ENCODE data around the gene ARID3C.

DNA sequence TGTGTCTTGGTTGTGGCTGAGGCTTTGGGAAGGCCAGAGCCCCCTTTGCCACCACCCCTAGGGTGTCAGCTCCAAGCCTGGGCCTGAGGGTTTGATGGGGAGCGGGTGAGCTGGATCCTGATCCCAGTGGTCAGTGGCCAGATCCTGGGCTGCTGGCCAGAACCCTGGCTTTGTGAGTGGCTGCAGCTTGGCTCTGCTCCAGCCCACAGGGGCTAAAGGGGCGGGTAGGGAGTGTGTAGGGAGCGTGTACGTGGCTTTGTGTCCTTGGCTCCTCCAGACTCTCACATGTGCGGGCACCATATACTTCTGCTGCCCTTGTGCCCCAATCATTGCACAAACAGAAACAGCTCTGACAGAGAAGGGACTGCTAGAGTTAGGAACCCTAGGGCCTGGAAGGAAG lies 21.9 kb upstream of the ARID3C start:
- TF ChIP-seq EZH2 (IDR thresholded peaks at IDR 0.05; ENCODE audit: low read depth, unreplicated experiment) (no peak), JUNB (IDR thresholded peaks at IDR 0.05; ENCODE audit: unreplicated experiment) (no peak), NANOG (IDR thresholded peaks at IDR 0.05; ENCODE audit: borderline replicate concordance) (no peak), POLR2AphosphoS5 (IDR thresholded peaks at IDR 0.05; ENCODE audit: low read depth) (no peak), EZH2phosphoT487 (IDR thresholded peaks at IDR 0.05; ENCODE audit: unreplicated experiment) (no peak), ZNF114 (CRISPR knock-in tag; IDR thresholded peaks at IDR 0.05) (no peak)
- TF ChIP-seq, protein P1, sequence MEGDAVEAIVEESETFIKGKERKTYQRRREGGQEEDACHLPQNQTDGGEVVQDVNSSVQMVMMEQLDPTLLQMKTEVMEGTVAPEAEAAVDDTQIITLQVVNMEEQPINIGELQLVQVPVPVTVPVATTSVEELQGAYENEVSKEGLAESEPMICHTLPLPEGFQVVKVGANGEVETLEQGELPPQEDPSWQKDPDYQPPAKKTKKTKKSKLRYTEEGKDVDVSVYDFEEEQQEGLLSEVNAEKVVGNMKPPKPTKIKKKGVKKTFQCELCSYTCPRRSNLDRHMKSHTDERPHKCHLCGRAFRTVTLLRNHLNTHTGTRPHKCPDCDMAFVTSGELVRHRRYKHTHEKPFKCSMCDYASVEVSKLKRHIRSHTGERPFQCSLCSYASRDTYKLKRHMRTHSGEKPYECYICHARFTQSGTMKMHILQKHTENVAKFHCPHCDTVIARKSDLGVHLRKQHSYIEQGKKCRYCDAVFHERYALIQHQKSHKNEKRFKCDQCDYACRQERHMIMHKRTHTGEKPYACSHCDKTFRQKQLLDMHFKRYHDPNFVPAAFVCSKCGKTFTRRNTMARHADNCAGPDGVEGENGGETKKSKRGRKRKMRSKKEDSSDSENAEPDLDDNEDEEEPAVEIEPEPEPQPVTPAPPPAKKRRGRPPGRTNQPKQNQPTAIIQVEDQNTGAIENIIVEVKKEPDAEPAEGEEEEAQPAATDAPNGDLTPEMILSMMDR (conservative IDR thresholded peaks at IDR 0.05; ENCODE audit: low read depth in 2 of 2) = no peak
- TF ChIP-seq, protein P2, sequence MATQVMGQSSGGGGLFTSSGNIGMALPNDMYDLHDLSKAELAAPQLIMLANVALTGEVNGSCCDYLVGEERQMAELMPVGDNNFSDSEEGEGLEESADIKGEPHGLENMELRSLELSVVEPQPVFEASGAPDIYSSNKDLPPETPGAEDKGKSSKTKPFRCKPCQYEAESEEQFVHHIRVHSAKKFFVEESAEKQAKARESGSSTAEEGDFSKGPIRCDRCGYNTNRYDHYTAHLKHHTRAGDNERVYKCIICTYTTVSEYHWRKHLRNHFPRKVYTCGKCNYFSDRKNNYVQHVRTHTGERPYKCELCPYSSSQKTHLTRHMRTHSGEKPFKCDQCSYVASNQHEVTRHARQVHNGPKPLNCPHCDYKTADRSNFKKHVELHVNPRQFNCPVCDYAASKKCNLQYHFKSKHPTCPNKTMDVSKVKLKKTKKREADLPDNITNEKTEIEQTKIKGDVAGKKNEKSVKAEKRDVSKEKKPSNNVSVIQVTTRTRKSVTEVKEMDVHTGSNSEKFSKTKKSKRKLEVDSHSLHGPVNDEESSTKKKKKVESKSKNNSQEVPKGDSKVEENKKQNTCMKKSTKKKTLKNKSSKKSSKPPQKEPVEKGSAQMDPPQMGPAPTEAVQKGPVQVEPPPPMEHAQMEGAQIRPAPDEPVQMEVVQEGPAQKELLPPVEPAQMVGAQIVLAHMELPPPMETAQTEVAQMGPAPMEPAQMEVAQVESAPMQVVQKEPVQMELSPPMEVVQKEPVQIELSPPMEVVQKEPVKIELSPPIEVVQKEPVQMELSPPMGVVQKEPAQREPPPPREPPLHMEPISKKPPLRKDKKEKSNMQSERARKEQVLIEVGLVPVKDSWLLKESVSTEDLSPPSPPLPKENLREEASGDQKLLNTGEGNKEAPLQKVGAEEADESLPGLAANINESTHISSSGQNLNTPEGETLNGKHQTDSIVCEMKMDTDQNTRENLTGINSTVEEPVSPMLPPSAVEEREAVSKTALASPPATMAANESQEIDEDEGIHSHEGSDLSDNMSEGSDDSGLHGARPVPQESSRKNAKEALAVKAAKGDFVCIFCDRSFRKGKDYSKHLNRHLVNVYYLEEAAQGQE (IDR thresholded peaks at IDR 0.05; ENCODE audit: unreplicated experiment) = no peak

Data from GM23338 (cell line).